Activated CD4-positive, alpha-beta T cell treated with anti-CD3 and anti-CD28 coated beads for 1 hour (primary cell): Measurements from ENCODE around the gene HBB.

Experiments
- DNase-seq: peaks from one replicate; pipeline ENCODE4 v3.0.0-alpha.2; 2020

Gene HBB

DNA sequence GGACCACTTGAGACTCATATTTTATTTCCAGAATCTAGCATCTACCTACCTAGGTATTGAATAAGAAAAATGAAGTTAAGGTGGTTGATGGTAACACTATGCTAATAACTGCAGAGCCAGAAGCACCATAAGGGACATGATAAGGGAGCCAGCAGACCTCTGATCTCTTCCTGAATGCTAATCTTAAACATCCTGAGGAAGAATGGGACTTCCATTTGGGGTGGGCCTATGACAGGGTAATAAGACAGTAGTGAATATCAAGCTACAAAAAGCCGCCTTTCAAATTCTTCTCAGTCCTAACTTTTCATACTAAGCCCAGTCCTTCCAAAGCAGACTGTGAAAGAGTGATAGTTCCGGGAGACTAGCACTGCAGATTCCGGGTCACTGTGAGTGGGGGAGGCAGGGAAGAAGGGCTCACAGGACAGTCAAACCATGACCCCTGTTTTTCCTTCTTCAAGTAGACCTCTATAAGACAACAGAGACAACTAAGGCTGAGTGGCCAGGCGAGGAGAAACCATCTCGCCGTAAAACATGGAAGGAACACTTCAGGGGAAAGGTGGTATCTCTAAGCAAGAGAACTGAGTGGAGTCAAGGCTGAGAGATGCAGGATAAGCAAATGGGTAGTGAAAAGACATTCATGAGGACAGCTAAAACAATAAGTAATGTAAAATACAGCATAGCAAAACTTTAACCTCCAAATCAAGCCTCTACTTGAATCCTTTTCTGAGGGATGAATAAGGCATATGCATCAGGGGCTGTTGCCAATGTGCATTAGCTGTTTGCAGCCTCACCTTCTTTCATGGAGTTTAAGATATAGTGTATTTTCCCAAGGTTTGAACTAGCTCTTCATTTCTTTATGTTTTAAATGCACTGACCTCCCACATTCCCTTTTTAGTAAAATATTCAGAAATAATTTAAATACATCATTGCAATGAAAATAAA lies 2.1 kb downstream of the HBB start:
- no peak for DNase-seq

- DNase-seq = no peak
Measured at GRCh38 chr11:5223686-5224085, 3.2 kb downstream of the HBB start.

GRCh38 chr11:5223146-5223545 lies 3.7 kb downstream of the HBB start:
- no peak for DNase-seq

- no peak for DNase-seq
Measured at GRCh38 chr11:5210376-5210885, 16.4 kb downstream of the HBB start.

GRCh38 chr11:5204787-5205186 lies 22.1 kb downstream of the HBB start:
- no peak for DNase-seq

DNA sequence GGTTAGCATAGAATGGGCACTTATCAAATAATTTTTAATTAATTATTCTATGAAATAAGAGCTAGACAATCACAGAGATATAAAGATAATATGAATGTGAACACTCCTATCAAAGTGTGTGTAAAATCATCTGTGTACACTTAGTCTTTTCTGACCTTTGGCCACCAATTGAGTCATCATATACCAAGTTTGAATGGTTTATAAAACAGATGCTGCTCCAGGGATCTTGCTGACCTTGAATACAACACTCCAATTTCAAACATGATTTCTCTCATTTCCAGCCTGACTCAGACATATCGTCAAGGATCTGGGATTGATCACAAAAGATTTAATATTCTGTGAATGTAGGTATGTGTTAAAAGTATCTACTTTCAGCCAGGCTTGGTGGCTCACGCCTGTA lies 23.5 kb downstream of the HBB start:
- DNase-seq = no peak

GRCh38 chr11:5200582-5200981 lies 26.3 kb downstream of the HBB start, which contains the start of gene OR51V1:
Gene OR51V1, minus strand, starts transcription at chr11:5200682. Its CDS starts 0 bp downstream, at chr11:5200682.
- DNase-seq = no peak

DNA sequence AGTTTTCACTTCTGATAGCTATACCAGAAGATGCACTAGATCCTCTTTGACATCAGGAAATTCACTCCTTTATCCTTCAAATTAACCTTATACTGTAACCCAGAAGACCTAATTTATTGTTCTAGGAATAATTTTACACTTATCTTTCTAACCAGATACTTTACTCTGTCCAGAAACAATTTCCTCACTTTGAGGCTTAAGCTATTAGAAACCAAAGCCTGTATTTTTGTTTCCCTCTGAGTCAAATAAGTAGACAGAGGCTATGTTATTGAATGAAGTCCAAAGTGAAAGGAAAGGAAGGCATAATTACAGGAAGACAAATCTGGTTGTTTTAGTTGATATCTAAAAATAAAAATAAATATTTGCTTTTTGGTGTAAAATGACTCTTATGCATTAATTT lies 28.6 kb downstream of the HBB start:
- no peak for DNase-seq

DNA sequence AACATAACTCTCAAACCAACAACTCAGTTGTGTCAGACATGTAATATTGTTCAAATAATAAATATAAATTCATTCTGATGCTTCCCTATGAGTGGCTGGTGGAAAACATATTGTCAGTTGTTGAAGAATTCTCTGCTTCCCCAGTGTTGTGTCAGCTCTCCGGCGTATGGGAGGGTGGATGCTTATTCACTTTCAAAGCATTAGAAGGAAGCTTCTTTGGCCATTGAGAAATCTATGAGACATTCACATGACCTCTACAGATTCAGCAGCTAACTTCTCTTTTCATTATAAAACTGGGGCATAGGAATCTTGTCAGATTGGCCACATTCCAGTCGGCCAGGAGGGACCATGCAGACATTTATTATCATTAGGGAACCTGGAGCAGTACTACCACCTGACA lies 29.3 kb downstream of the HBB start:
- no peak for DNase-seq

GRCh38 chr11:5196731-5197130 lies 30.1 kb downstream of the HBB start:
- DNase-seq = no peak

- DNase-seq = no peak
Measured at GRCh38 chr11:5196067-5196466, 30.8 kb downstream of the HBB start.

GRCh38 chr11:5192738-5193137 lies 34.1 kb downstream of the HBB start:
- DNase-seq = no peak

- DNase-seq = no peak
Measured at GRCh38 chr11:5188201-5188600, 38.7 kb downstream of the HBB start.

- DNase-seq = no peak
Measured at GRCh38 chr11:5178046-5178837, 48.6 kb downstream of the HBB start.
